SK-N-SH (cell line): ENCODE measurements around the gene C9.

Experiments
- EP300 ChIP-seq, 2 experiments: IDR thresholded peaks; 2 replicates each; pipeline versions ENCODE4 v1.4.0 to v1.6.1; 2012; ENCODE audit warnings: borderline replicate concordance in 1 of 2, low read depth in 1 of 2, low read length in 1 of 2
- EZH2phosphoT487 ChIP-seq: fragments of 200-600 bp; sonication (generic); IDR thresholded peaks from 2 replicates; pipeline ENCODE4 v1.6.1; 2017; ENCODE audit warnings: low read depth, mixed run types, mild to moderate bottlenecking, antibody characterized with exemption, moderate library complexity, borderline replicate concordance
- GATA2 ChIP-seq: sonication (generic); formaldehyde crosslinking; IDR thresholded peaks from 2 replicates; pipeline ENCODE4 v1.5.0; 2020; ENCODE audit warnings: mild to moderate bottlenecking, missing genetic modification reagents
- MAX ChIP-seq: IDR thresholded peaks from 2 replicates; pipeline ENCODE4 v1.4.0; 2012; ENCODE audit warnings: low read depth
- ZBTB33 ChIP-seq: IDR thresholded peaks from 2 replicates; pipeline ENCODE4 v1.4.0; 2012; ENCODE audit warnings: low read depth, borderline replicate concordance

DNA sequence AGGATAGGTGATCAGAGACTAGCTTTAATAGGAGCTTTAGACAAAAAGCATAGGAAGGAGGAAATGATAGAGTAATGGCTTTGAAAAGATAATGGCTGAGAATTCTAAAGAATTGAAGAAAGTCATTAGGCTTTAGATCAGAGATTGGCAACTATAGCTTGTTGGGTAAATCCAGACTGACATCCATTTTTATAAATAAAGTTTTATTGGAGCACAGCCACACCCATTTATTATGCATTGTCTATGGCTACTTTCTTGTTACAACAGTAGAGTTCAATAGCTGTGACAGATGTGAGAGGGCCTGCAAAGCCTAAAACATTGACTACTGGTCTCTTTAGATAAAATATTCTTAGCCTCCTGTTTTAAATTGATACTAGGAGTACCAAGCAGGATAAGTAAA lies 104.2 kb downstream of the C9 start:
- TF ChIP-seq ZBTB33 (no peak), GATA2 (CRISPR knock-in tag) (no peak), MAX (no peak), EP300 (IDR thresholded peaks at IDR 0.05; ENCODE audit: borderline replicate concordance in 1 of 2, low read depth in 1 of 2, low read length in 1 of 2) (no peak), EZH2phosphoT487 (no peak)
